HepG2 (cell line): Measurements from ENCODE around the gene ST7L. TPM values are rescaled to one million over a fixed set of nuclear protein-coding genes. Genes with fewer than 3 reads are reported as not detected.

ENCODE experiments used
- ATAC-seq: fragments of 200-7000 bp; cut with Tn5 transposase; 3 replicates; pipeline ENCODE4 v1.9.1; 2020; ENCODE audit warnings: mild to moderate bottlenecking, moderate library complexity
- BruUV-seq: library from RNA; stranded (reverse); fragments of 400-500 nt; replicated peaks from 2 replicates; lab custom pipeline; 2021; lab: Mats Ljungman, UMichigan
- CTCF ChIA-PET: fragments of 300-600 bp; formaldehyde crosslinking; extraction: SDS; loops from one replicate; lab custom pipeline; 2021; ENCODE audit warnings: low total read pairs, inconsistent platforms, low intra/inter-chr PET ratio; lab: Yijun Ruan, JAX
- POLR2A ChIA-PET: fragments of 350-600 bp; sonication (Branson Sonifier 250); formaldehyde crosslinking; loops from one replicate; lab custom pipeline; 2020; ENCODE audit warnings: antibody characterized with exemption, inconsistent platforms; lab: Yijun Ruan, JAX
- DNase-seq: peaks from one replicate; pipeline ENCODE4 v3.0.0-alpha.2; 2015; ENCODE audit warnings: low spot score
- FAIRE-seq: peaks from 3 replicates; lab custom pipeline; 2011; peaks lifted over from hg19 to GRCh38; lab: Jason Lieb, UNC
- H2AFZ ChIP-seq: one replicate; pipeline ENCODE4 v1.6.1; 2011; ENCODE audit warnings: low read length, inconsistent platforms
- H3K27ac ChIP-seq: fragments of 300-600 bp; 3 replicates; pipeline ENCODE4 v1.8.0; 2011; ENCODE audit warnings: mixed run types, mild to moderate bottlenecking, mixed read lengths, low read length, inconsistent platforms; ENCODE audit not compliant: insufficient read depth; ENCODE audit errors: extremely low read length
- H3K27me3 ChIP-seq, 2 experiments: fragments of 200-600 bp in 1 of 2; 2 replicates in 1 of 2; 3 replicates in 1 of 2; pipeline versions ENCODE4 v1.6.0 to v1.8.0; 2011; ENCODE audit warnings: low read length in 2 of 2, mild to moderate bottlenecking in 2 of 2, moderate library complexity in 2 of 2, inconsistent platforms in 1 of 2; ENCODE audit not compliant: insufficient read depth in 2 of 2, control insufficient read depth in 1 of 2
- H3K36me3 ChIP-seq, 2 experiments: fragments of 200-600 bp in 1 of 2; replicated peaks in 1 of 2; 2 replicates in 1 of 2; 3 replicates in 1 of 2; pipeline versions ENCODE4 v1.5.1 to v1.8.0; 2011; ENCODE audit warnings: low read length in 2 of 2, inconsistent platforms in 1 of 2; ENCODE audit not compliant: insufficient read depth in 2 of 2, control insufficient read depth in 1 of 2
- H3K4me1 ChIP-seq: 2 replicates; pipeline ENCODE4 v1.5.1; 2012; ENCODE audit warnings: low read length, inconsistent platforms; ENCODE audit not compliant: insufficient read depth
- H3K4me2 ChIP-seq: 2 replicates; pipeline ENCODE4 v1.6.0; 2011; ENCODE audit warnings: low read depth, low read length, inconsistent platforms
- H3K4me3 ChIP-seq, 3 experiments: fragments of 200-600 bp in 1 of 3; sonication (generic), shearing (Covaris generic) in 1 of 3; replicated peaks in 1 of 3; 2 replicates each; pipeline ENCODE4 v1.5.1; 2011 to 2016; ENCODE audit warnings: low read length in 3 of 3, inconsistent platforms in 2 of 3, low read depth in 2 of 3, mild to moderate bottlenecking in 2 of 3, control low read depth in 1 of 3, mixed read lengths in 1 of 3; ENCODE audit not compliant: insufficient read depth in 1 of 3
- H3K79me2 ChIP-seq: one replicate; pipeline ENCODE4 v1.6.1; 2011; ENCODE audit warnings: low read length, inconsistent platforms; ENCODE audit not compliant: insufficient read depth
- H3K9ac ChIP-seq: 2 replicates; pipeline ENCODE4 v1.6.0; 2011; ENCODE audit warnings: mild to moderate bottlenecking, low read depth, low read length, inconsistent platforms; ENCODE audit not compliant: insufficient read depth
- H3K9me3 ChIP-seq: 2 replicates; pipeline ENCODE4 v1.5.1; 2012; ENCODE audit warnings: mild to moderate bottlenecking, low read length
- H4K20me1 ChIP-seq: 2 replicates; pipeline ENCODE4 v1.6.0; 2011; ENCODE audit warnings: inconsistent platforms, mild to moderate bottlenecking, low read length, moderate library complexity; ENCODE audit not compliant: insufficient read depth
- ARID2 ChIP-seq: sonication (generic); formaldehyde crosslinking; IDR thresholded peaks from 2 replicates; pipeline ENCODE4 v1.8.1; 2022; ENCODE audit warnings: mild to moderate bottlenecking, missing genetic modification reagents, borderline replicate concordance
- ARNTL ChIP-seq: sonication (generic); formaldehyde crosslinking; IDR thresholded peaks from 2 replicates; pipeline ENCODE4 v1.4.0; 2020; ENCODE audit warnings: mild to moderate bottlenecking, missing genetic modification reagents
- ATF6 ChIP-seq: sonication (generic); formaldehyde crosslinking; conservative IDR thresholded peaks from 2 replicates; pipeline ENCODE4 v1.4.0; 2020; ENCODE audit warnings: missing genetic modification reagents
- CHCHD3 ChIP-seq: sonication (generic); formaldehyde crosslinking; IDR thresholded peaks from 2 replicates; pipeline ENCODE4 v1.8.0; 2022; ENCODE audit warnings: mild to moderate bottlenecking, missing genetic modification reagents, moderate library complexity
- DNMT3B ChIP-seq: conservative IDR thresholded peaks from 2 replicates; pipeline ENCODE4 v1.6.1; 2016; ENCODE audit warnings: missing biosample characterization, control low read depth
- JARID2 ChIP-seq: sonication (generic); formaldehyde crosslinking; IDR thresholded peaks from 2 replicates; pipeline ENCODE4 v1.8.1; 2023; ENCODE audit warnings: missing genetic modification reagents, inconsistent platforms; ENCODE audit not compliant: insufficient replicate concordance
- KAT7 ChIP-seq: IDR thresholded peaks from 2 replicates; pipeline ENCODE4 v1.6.1; 2018; ENCODE audit warnings: borderline replicate concordance, missing compliant biosample characterization
- KDM5B ChIP-seq: sonication (generic); formaldehyde crosslinking; IDR thresholded peaks from 2 replicates; pipeline ENCODE4 v1.4.0; 2020; ENCODE audit warnings: missing genetic modification reagents, mild to moderate bottlenecking, borderline replicate concordance
- PAF1 ChIP-seq: IDR thresholded peaks from 2 replicates; pipeline ENCODE4 v1.6.1; 2016; ENCODE audit warnings: missing genetic modification reagents, missing compliant biosample characterization
- RFXANK ChIP-seq: IDR thresholded peaks from 2 replicates; pipeline ENCODE4 v1.6.1; 2016
- SKI ChIP-seq: fragments of 450-650 bp; IDR thresholded peaks from one replicate; pipeline ENCODE4 v1.6.1; 2018; ENCODE audit warnings: mild to moderate bottlenecking; ENCODE audit not compliant: partially characterized antibody
- TBX2 ChIP-seq: sonication (generic); formaldehyde crosslinking; IDR thresholded peaks from 2 replicates; pipeline ENCODE4 v1.5.0; 2020; ENCODE audit warnings: missing genetic modification reagents, mild to moderate bottlenecking, borderline replicate concordance
- ZFP41 ChIP-seq: sonication (generic); formaldehyde crosslinking; IDR thresholded peaks from 2 replicates; pipeline ENCODE4 v1.4.0; 2020; ENCODE audit warnings: mild to moderate bottlenecking, missing genetic modification reagents, borderline replicate concordance
- ZFP91 ChIP-seq: sonication (generic); formaldehyde crosslinking; IDR thresholded peaks from 2 replicates; pipeline ENCODE4 v1.9.0; 2022; ENCODE audit warnings: missing genetic modification reagents, mild to moderate bottlenecking, borderline replicate concordance
- ZNF24 ChIP-seq: fragments of 450-650 bp; IDR thresholded peaks from 2 replicates; pipeline ENCODE4 v1.6.1; 2017; ENCODE audit warnings: antibody characterized with exemption, mild to moderate bottlenecking
- ZSCAN31 ChIP-seq: sonication (generic); formaldehyde crosslinking; IDR thresholded peaks from 2 replicates; pipeline ENCODE4 v1.5.0; 2020; ENCODE audit warnings: low read depth, mild to moderate bottlenecking, missing genetic modification reagents
- WGBS: methylation state at CpG from one replicate; pipeline ENCODE4 v1.1.6; 2017; ENCODE audit warnings: low lambda C conversion rate; 5-methylcytosine and 5-hydroxymethylcytosine counted together
- in situ Hi-C: cut with HindIII; loops from 2 replicates; pipeline ENCODE4 v1.10.0; 2017; ENCODE audit warnings: low pct_unique_long_range_greater_than_20kb; ENCODE audit not compliant: extremely low pct_ligation_motif_present
- intact Hi-C: fragments of 100-400 bp; cut with micrococcal nuclease; formaldehyde crosslinking; loops from one replicate; pipeline ENCODE4 v1.10.0; 2022; ENCODE audit not compliant: unreplicated experiment
- polyA plus RNA-seq, 8 experiments: library from polyadenylated mRNA; depleted of rRNA in 3 of 8; stranded (reverse) in 7 of 8; unstranded in 1 of 8; fragments of >200 nt; fragmentation: Illumina TruSeq in 4 of 8; extraction: Trizol in 4 of 8; gene quantifications; 2 replicates each; pipeline versions ENCODE4 v1.2.1 to v1.2.3, GENCODE V29; 2011 to 2016; ENCODE audit warnings: low read depth in 4 of 8, missing spikeins in 1 of 8, mixed read lengths in 1 of 8; ENCODE audit not compliant: insufficient read depth in 1 of 8
- total RNA-seq, 5 experiments: library from RNA; depleted of rRNA; stranded (reverse); fragments of >200 nt; fragmentation: Illumina TruSeq; extraction: Trizol; gene quantifications; 2 replicates each; pipeline ENCODE4 v1.2.3, GENCODE V29; 2016; ENCODE audit warnings: low read depth in 1 of 5
- TF ChIP-seq, protein P1 (sequence below): sonication (generic); formaldehyde crosslinking; IDR thresholded peaks from 2 replicates; pipeline ENCODE4 v1.8.0; 2022; ENCODE audit warnings: missing genetic modification reagents, mild to moderate bottlenecking, borderline replicate concordance

ST7L gene
- total and polyA plus RNA-seq, 2 of the 13 experiments (the other 11 are each of a cell fraction or from before 2014, with no cell fraction given), result 8.6 to 19.9 TPM

DNA sequence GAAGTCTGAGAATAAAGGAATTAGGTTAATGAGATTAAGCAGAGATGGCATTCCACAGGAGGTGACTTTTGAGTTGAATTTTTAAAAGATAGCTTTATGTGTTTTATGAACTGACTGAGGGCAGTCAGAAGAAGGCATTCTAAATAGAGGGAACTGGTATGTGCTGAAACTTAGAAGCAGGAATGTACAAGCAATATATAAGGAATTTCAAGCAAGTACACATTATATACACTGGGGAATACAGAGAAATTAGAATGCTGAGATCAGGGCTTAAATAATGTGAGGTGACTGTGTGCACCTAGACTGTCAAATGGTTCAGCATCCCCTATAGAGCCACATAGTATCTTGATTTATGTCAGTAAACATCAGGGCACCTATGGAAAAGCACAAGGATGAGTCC is 90.9 kb downstream of the ST7L start (continued):
- TF ChIP-seq, protein P1, sequence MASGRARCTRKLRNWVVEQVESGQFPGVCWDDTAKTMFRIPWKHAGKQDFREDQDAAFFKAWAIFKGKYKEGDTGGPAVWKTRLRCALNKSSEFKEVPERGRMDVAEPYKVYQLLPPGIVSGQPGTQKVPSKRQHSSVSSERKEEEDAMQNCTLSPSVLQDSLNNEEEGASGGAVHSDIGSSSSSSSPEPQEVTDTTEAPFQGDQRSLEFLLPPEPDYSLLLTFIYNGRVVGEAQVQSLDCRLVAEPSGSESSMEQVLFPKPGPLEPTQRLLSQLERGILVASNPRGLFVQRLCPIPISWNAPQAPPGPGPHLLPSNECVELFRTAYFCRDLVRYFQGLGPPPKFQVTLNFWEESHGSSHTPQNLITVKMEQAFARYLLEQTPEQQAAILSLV, result no peak
- TF ChIP-seq TBX2 (no peak), PAF1 (CRISPR knock-in tag) (no peak), ARNTL (CRISPR knock-in tag) (no peak), RFXANK (CRISPR knock-in tag) (no peak), ZFP41 (no peak)

DNA sequence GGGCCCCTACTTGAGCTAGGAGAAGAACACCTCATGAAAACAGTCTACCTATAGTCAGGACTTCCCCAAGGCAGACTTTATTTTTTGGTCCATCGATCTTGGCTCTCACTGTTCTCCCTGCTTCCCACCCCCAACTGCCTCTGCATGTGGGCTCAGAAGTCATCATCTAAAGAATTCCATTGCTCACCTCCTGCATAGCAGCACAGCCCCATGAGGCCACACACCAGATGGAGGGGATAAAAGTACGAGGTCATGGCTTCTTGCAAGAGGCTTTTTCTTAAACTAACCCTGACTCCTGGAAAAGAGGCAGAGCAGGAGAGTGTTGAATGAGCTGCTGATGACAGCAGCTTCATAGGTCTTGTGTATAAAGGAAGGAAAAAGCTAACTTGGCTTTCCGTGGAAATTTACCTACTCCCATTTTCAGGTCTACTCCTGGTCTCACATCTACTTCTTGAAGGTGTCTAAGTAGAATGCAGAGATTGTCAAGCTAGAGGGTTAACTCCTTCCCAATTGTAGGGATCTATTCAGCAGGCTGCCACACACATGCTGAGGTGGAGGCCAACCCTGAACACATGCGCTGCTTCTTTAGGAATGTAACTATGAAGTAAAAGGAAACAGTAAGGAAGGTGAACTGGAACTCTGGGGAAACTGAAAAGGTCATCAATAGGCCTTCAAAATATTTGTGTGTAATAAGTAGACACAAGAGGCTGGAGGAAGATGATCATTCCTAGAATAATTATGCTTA is 91.5 kb downstream of the ST7L start:
- Histone ChIP-seq H3K9ac (no peak overlapping the region), H4K20me1 (no peaks in the 10 kb centered on the region), H2AFZ (no peak overlapping the region), H3K9me3 (no peaks in the 10 kb centered on the region), H3K36me3 (peaks cover 2 to 8% of the 10 kb centered on the region in 2 experiments; a peak in 3 of 5 replicates), H3K79me2 (no peaks in the 10 kb centered on the region), H3K4me1 (no peaks in the 10 kb centered on the region), H3K27me3 (no peaks in the 10 kb centered on the region), H3K27ac (no peak overlapping the region), H3K4me2 (no peak overlapping the region), H3K4me3 (no peak overlapping the region)
- no peak for DNase-seq
- no peak for ATAC-seq
- in situ Hi-C loops, result no loop called here
- no TSS peak for BruUV-seq
- intact Hi-C loops, result no loop called here
- TF ChIP-seq CHCHD3 (no peak), ZSCAN31 (CRISPR knock-in tag) (no peak), JARID2 (CRISPR knock-in tag) (no peak), DNMT3B (CRISPR knock-in tag) (no peak), ZNF24 (no peak), KDM5B (CRISPR knock-in tag) (no peak), KAT7 (CRISPR knock-in tag) (no peak), ATF6 (CRISPR knock-in tag) (no peak), ARID2 (CRISPR knock-in tag) (no peak), SKI (no peak), ZFP91 (CRISPR knock-in tag) (no peak)
- TF ChIP-seq, protein P1, result no peak
- FAIRE-seq, result no peak
- CTCF ChIA-PET, result no interaction called here
- POLR2A ChIA-PET, result interaction anchor here (0.7 kb wide), 1 partner anchor 10 kb away, joined by 3 read pairs; no protein-coding TSS in a partner anchor
- 91% methylated on average over 4 of the region's 4 CpGs for WGBS
